ENCODE data around the gene CLMN. TPM values are rescaled to one million over a fixed set of nuclear protein-coding genes. Genes with fewer than 3 reads are reported as not detected.

Gene CLMN
- polyA plus RNA-seq, 1 donor from 2014 or later = 0.57 TPM

GRCh38 chr14:95353664-95354063, 34.0 kb upstream of the CLMN start:
- no peaks in the 10 kb centered on the region for H3F3A ChIP-seq (ENCODE audit: insufficient read depth, low read length, poor library complexity, severe bottlenecking)
- H3K36me3 ChIP-seq (ENCODE audit: insufficient read depth, low read length) = no peaks in the 10 kb centered on the region
- H3K9me2 ChIP-seq (ENCODE audit: insufficient read depth, low read length) = no peaks in the 10 kb centered on the region

GRCh38 chr14:95353007-95353406, 33.3 kb upstream of the CLMN start:
- no peaks in the 10 kb centered on the region for H3K36me3 ChIP-seq (ENCODE audit: insufficient read depth, low read length)
- no peak overlapping the region for H3K4me2 ChIP-seq (ENCODE audit: low read length)
- H3K9me3 ChIP-seq (ENCODE audit: low read length) = no peaks in the 10 kb centered on the region

More at GRCh38 chr14:95353664-95354063, 34.0 kb upstream of the CLMN start:
- H3K27ac ChIP-seq (ENCODE audit: low read length) = no peak overlapping the region
- no peaks in the 10 kb centered on the region for H3K79me2 ChIP-seq (replicated peaks; ENCODE audit: insufficient read depth, low read length)
- TF ChIP-seq MXI1 (conservative IDR thresholded peaks at IDR 0.05; ENCODE audit: poor library complexity, severe bottlenecking) (no peak), POLR2AphosphoS5 (IDR thresholded peaks at IDR 0.05) (no peak), TAF1 (IDR thresholded peaks at IDR 0.05; ENCODE audit: low read depth) (no peak), EZH2 (IDR thresholded peaks at IDR 0.05; ENCODE audit: borderline replicate concordance, insufficient read depth, low read length, poor library complexity, severe bottlenecking) (no peak), EP300 (conservative IDR thresholded peaks at IDR 0.05; ENCODE audit: poor library complexity, severe bottlenecking) (no peak), CTCF (IDR thresholded peaks at IDR 0.05; ENCODE audit: poor library complexity, severe bottlenecking) (no peak), SMC3 (conservative IDR thresholded peaks at IDR 0.05; ENCODE audit: poor library complexity) (no peak), RAD21 (conservative IDR thresholded peaks at IDR 0.05) (no peak), REST (IDR thresholded peaks at IDR 0.05; ENCODE audit: borderline replicate concordance) (no peak)
- H3K4me3 ChIP-seq (ENCODE audit: low read length) = no peak overlapping the region
- H3K27me3 ChIP-seq (ENCODE audit: insufficient read depth, low read depth, low read length) = no peaks in the 10 kb centered on the region
- no peaks in the 10 kb centered on the region for H3K9me3 ChIP-seq (ENCODE audit: low read length)
- H3K4me2 ChIP-seq (ENCODE audit: low read length) = no peak overlapping the region
- H3K9ac ChIP-seq (ENCODE audit: low read length) = no peak overlapping the region
- H4K20me1 ChIP-seq (ENCODE audit: insufficient read depth) = no peaks in the 10 kb centered on the region
- no peak overlapping the region for H2AFZ ChIP-seq (ENCODE audit: low read depth, low read length)

More at GRCh38 chr14:95353007-95353406, 33.3 kb upstream of the CLMN start:
- Histone ChIP-seq H2AFZ (ENCODE audit: low read depth, low read length) (no peak overlapping the region), H3K79me2 (replicated peaks; ENCODE audit: insufficient read depth, low read length) (no peaks in the 10 kb centered on the region), H3F3A (ENCODE audit: insufficient read depth, low read length, poor library complexity, severe bottlenecking) (no peaks in the 10 kb centered on the region), H3K27me3 (ENCODE audit: insufficient read depth, low read depth, low read length) (no peaks in the 10 kb centered on the region), H4K20me1 (ENCODE audit: insufficient read depth) (no peaks in the 10 kb centered on the region), H3K9me2 (ENCODE audit: insufficient read depth, low read length) (no peaks in the 10 kb centered on the region), H3K4me3 (ENCODE audit: low read length) (no peak overlapping the region), H3K9ac (ENCODE audit: low read length) (no peak overlapping the region), H3K27ac (ENCODE audit: low read length) (no peak overlapping the region)
- TF ChIP-seq REST (IDR thresholded peaks at IDR 0.05; ENCODE audit: borderline replicate concordance) = no peak

All from neural cell (in vitro differentiated cells).